Neural cell (in vitro differentiated cells): ENCODE results near the gene KRT78. TPM values are rescaled to one million over a fixed set of nuclear protein-coding genes. Genes with fewer than 3 reads are reported as not detected.

Experiments used
- H2AFZ ChIP-seq: fragments of 200-600, 300-800 bp; sonication (generic), shearing (Covaris generic); 2 replicates; pipeline ENCODE4 v1.6.0; 2014; ENCODE audit warnings: low read depth, mild to moderate bottlenecking, antibody characterized with exemption, low read length, moderate library complexity
- H3F3A ChIP-seq: fragments of 200-600 bp; shearing (Covaris generic); 2 replicates; pipeline ENCODE4 v1.6.1; 2016; ENCODE audit warnings: mild to moderate bottlenecking, moderate library complexity, mixed read lengths, antibody characterized with exemption, low read length; ENCODE audit not compliant: insufficient read depth, poor library complexity, severe bottlenecking
- H3K27ac ChIP-seq: fragments of 200-600, 300-800 bp; sonication (generic), shearing (Covaris generic); 2 replicates; pipeline ENCODE4 v1.5.1; 2014; ENCODE audit warnings: mild to moderate bottlenecking, low read length, moderate library complexity
- H3K27me3 ChIP-seq: fragments of 300-800, 200-600 bp; sonication (generic), shearing (Covaris generic); 2 replicates; pipeline ENCODE4 v1.6.0; 2014; ENCODE audit warnings: mild to moderate bottlenecking, low read depth, low read length, moderate library complexity; ENCODE audit not compliant: insufficient read depth
- H3K36me3 ChIP-seq: fragments of 300-800, 200-600 bp; sonication (generic), shearing (Covaris generic); 2 replicates; pipeline ENCODE4 v1.5.1; 2014; ENCODE audit warnings: mild to moderate bottlenecking, antibody characterized with exemption, low read length, moderate library complexity; ENCODE audit not compliant: insufficient read depth
- H3K4me2 ChIP-seq: fragments of 300-800, 200-600 bp; sonication (generic), shearing (Covaris generic); 2 replicates; pipeline ENCODE4 v1.6.0; 2014; ENCODE audit warnings: mild to moderate bottlenecking, low read length
- H3K4me3 ChIP-seq: fragments of 300-800, 200-600 bp; sonication (generic), shearing (Covaris generic); 2 replicates; pipeline ENCODE4 v1.5.1; 2014; ENCODE audit warnings: mild to moderate bottlenecking, low read length, moderate library complexity
- H3K79me2 ChIP-seq: fragments of 200-600 bp; shearing (Covaris generic); replicated peaks from 2 replicates; pipeline ENCODE4 v1.6.0; 2014; ENCODE audit warnings: mild to moderate bottlenecking, low read length, moderate library complexity; ENCODE audit not compliant: insufficient read depth
- H3K9ac ChIP-seq: fragments of 300-800, 200-600 bp; sonication (generic), shearing (Covaris generic); 2 replicates; pipeline ENCODE4 v1.6.1; 2016; ENCODE audit warnings: mild to moderate bottlenecking, low read length, mixed read lengths
- H3K9me2 ChIP-seq: fragments of 200-600 bp; shearing (Covaris generic); 2 replicates; pipeline ENCODE4 v1.6.1; 2016; ENCODE audit warnings: mild to moderate bottlenecking, low read length, mixed read lengths; ENCODE audit not compliant: insufficient read depth
- H3K9me3 ChIP-seq: fragments of 200-600, 300-800 bp; sonication (generic), shearing (Covaris generic); 2 replicates; pipeline ENCODE4 v1.6.1; 2016; ENCODE audit warnings: mild to moderate bottlenecking, mixed run types, low read length, moderate library complexity, mixed read lengths
- H4K20me1 ChIP-seq: fragments of 200-600 bp; shearing (Covaris generic); 2 replicates; pipeline ENCODE4 v1.6.1; 2016; ENCODE audit warnings: mild to moderate bottlenecking, mixed run types; ENCODE audit not compliant: insufficient read depth
- EP300 ChIP-seq: fragments of 450-650 bp; conservative IDR thresholded peaks from 2 replicates; pipeline ENCODE4 v1.6.1; 2014; ENCODE audit warnings: antibody characterized with exemption, mild to moderate bottlenecking, moderate library complexity; ENCODE audit not compliant: poor library complexity, severe bottlenecking
- EZH2 ChIP-seq: fragments of 200-600, 300-800 bp; shearing (Covaris generic), sonication (generic); IDR thresholded peaks from 2 replicates; pipeline ENCODE4 v1.6.1; 2014; ENCODE audit warnings: antibody characterized with exemption, low read length, borderline replicate concordance, mild to moderate bottlenecking; ENCODE audit not compliant: insufficient read depth, poor library complexity, severe bottlenecking
- MXI1 ChIP-seq: fragments of 450-650 bp; conservative IDR thresholded peaks from 2 replicates; pipeline ENCODE4 v1.6.1; 2014; ENCODE audit warnings: antibody characterized with exemption, mild to moderate bottlenecking; ENCODE audit not compliant: poor library complexity, severe bottlenecking
- POLR2AphosphoS5 ChIP-seq: IDR thresholded peaks from 2 replicates; pipeline ENCODE4 v1.6.1; 2012
- RAD21 ChIP-seq: fragments of 450-650 bp; conservative IDR thresholded peaks from 2 replicates; pipeline ENCODE4 v1.6.1; 2014; ENCODE audit warnings: antibody characterized with exemption, mild to moderate bottlenecking, moderate library complexity
- REST ChIP-seq: IDR thresholded peaks from 2 replicates; pipeline ENCODE4 v1.6.1; 2012; ENCODE audit warnings: borderline replicate concordance
- SMC3 ChIP-seq: fragments of 450-650 bp; conservative IDR thresholded peaks from 2 replicates; pipeline ENCODE4 v1.6.1; 2014; ENCODE audit warnings: antibody characterized with exemption, mild to moderate bottlenecking, moderate library complexity; ENCODE audit not compliant: poor library complexity
- TAF1 ChIP-seq: IDR thresholded peaks from 2 replicates; pipeline ENCODE4 v1.6.1; 2012; ENCODE audit warnings: low read depth
- polyA plus RNA-seq: library from polyadenylated mRNA; depleted of rRNA; stranded (reverse); fragments of >200 nt; gene quantifications from 2 replicates; pipeline ENCODE4 v1.2.3, GENCODE V29; 2014
- TF ChIP-seq, protein P1 (sequence below): fragments of 450-650 bp; IDR thresholded peaks from 2 replicates; pipeline ENCODE4 v1.5.1; 2014; ENCODE audit warnings: antibody characterized with exemption, mild to moderate bottlenecking, moderate library complexity; ENCODE audit not compliant: poor library complexity, severe bottlenecking

KRT78 gene
- polyA plus RNA-seq, 1 donor from 2014 or later = not detected

DNA sequence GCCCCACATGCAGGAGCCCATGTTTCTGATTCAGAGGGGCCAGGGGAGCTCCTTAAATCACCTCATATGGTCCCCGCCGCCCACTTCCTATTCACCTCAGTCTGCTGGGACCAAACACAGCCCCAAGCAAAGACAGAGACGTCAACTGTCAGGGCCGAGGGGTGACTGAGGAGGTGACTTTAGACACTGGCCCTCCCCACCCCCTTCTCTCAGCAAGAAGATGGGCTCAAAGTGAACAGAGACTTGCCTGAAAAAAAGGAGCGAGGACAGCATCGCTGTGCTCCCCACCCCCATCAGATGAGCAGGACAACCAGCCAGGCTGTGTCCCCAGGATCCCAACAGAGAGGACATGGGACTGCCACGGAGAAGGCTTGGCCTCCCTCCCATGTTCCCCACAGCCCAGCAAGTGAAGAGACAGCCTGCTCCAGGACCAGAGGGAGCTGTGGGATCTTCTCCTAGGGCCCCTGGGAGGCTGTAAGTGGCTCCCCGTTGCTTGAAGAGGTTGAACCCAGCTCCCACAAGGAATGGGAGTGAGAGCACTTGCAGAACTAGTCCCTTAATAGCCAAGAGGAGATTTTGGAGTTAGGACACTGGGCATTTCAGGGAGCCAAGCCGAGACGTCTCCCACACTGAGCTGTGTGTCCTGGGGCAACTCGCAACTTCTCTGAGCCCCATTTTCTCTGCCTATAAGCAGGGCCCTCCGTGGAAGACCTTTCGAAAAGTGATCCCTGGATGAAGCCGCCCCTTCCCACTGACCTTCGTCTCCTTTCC lies 13.3 kb downstream of the KRT78 start:
- no peak overlapping the region for H3K9ac ChIP-seq
- no peak for TF ChIP-seq EZH2
- TF ChIP-seq RAD21 = no peak
- TF ChIP-seq, protein P1, sequence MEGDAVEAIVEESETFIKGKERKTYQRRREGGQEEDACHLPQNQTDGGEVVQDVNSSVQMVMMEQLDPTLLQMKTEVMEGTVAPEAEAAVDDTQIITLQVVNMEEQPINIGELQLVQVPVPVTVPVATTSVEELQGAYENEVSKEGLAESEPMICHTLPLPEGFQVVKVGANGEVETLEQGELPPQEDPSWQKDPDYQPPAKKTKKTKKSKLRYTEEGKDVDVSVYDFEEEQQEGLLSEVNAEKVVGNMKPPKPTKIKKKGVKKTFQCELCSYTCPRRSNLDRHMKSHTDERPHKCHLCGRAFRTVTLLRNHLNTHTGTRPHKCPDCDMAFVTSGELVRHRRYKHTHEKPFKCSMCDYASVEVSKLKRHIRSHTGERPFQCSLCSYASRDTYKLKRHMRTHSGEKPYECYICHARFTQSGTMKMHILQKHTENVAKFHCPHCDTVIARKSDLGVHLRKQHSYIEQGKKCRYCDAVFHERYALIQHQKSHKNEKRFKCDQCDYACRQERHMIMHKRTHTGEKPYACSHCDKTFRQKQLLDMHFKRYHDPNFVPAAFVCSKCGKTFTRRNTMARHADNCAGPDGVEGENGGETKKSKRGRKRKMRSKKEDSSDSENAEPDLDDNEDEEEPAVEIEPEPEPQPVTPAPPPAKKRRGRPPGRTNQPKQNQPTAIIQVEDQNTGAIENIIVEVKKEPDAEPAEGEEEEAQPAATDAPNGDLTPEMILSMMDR = no peak
- TF ChIP-seq SMC3 = no peak
- no peak for TF ChIP-seq REST
- no peak for TF ChIP-seq EP300
- TF ChIP-seq TAF1 = no peak
- H4K20me1 ChIP-seq = no peaks in the 10 kb centered on the region
- no peak overlapping the region for H2AFZ ChIP-seq
- no peaks in the 10 kb centered on the region for H3K36me3 ChIP-seq
- H3K27ac ChIP-seq = no peak overlapping the region
- H3F3A ChIP-seq = no peaks in the 10 kb centered on the region
- no peaks in the 10 kb centered on the region for H3K27me3 ChIP-seq
- H3K4me2 ChIP-seq = no peak overlapping the region
- H3K79me2 ChIP-seq = no peaks in the 10 kb centered on the region
- H3K9me2 ChIP-seq = no peaks in the 10 kb centered on the region
- H3K9me3 ChIP-seq = no peaks in the 10 kb centered on the region
- H3K4me3 ChIP-seq = no peak overlapping the region

- Histone ChIP-seq H3K9ac (no peak overlapping the region), H3K27ac (no peak overlapping the region), H3K4me2 (no peak overlapping the region), H2AFZ (no peak overlapping the region), H3F3A (no peaks in the 10 kb centered on the region), H3K9me2 (no peaks in the 10 kb centered on the region), H3K27me3 (no peaks in the 10 kb centered on the region), H3K9me3 (no peaks in the 10 kb centered on the region), H4K20me1 (no peaks in the 10 kb centered on the region), H3K36me3 (no peaks in the 10 kb centered on the region), H3K79me2 (no peaks in the 10 kb centered on the region), H3K4me3 (no peak overlapping the region)
- TF ChIP-seq EP300 (no peak), SMC3 (no peak), RAD21 (no peak), EZH2 (no peak), MXI1 (no peak), TAF1 (no peak), REST (no peak), POLR2AphosphoS5 (no peak)
- TF ChIP-seq, protein P1 = no peak
These were observed 14.1 kb downstream of the KRT78 start for GRCh38 chr12:52834727-52835001.
